Hepatocyte (in vitro differentiated cells): ENCODE measurements around the gene LCN9. TPM values are rescaled to one million over a fixed set of nuclear protein-coding genes. Genes with fewer than 3 reads are reported as not detected.

ENCODE experiments used
- DNase-seq: peaks from one replicate; pipeline ENCODE4 v3.0.0-alpha.2; 2016; ENCODE audit warnings: low spot score
- H2AFZ ChIP-seq: fragments of 200-600 bp; sonication (generic); 2 replicates; pipeline ENCODE4 v1.6.0; 2016; ENCODE audit warnings: antibody characterized with exemption, mild to moderate bottlenecking
- H3K27ac ChIP-seq: fragments of 200-600 bp; sonication (generic); 2 replicates; pipeline ENCODE4 v1.5.1; 2016; ENCODE audit warnings: mild to moderate bottlenecking
- H3K27me3 ChIP-seq: fragments of 200-600 bp; sonication (generic); 2 replicates; pipeline ENCODE4 v1.6.1; 2016
- H3K36me3 ChIP-seq: fragments of 200-600 bp; sonication (generic); replicated peaks from 2 replicates; pipeline ENCODE4 v1.5.1; 2016; ENCODE audit warnings: low read depth; ENCODE audit not compliant: insufficient read depth
- H3K4me1 ChIP-seq: fragments of 200-600 bp; sonication (generic); 2 replicates; pipeline ENCODE4 v1.5.1; 2016; ENCODE audit warnings: mild to moderate bottlenecking, moderate library complexity; ENCODE audit not compliant: insufficient read depth
- H3K4me2 ChIP-seq: fragments of 200-600 bp; sonication (generic); 2 replicates; pipeline ENCODE4 v1.6.0; 2016
- H3K4me3 ChIP-seq: fragments of 200-600 bp; sonication (generic); 2 replicates; pipeline ENCODE4 v1.5.1; 2016; ENCODE audit warnings: mild to moderate bottlenecking
- H3K79me2 ChIP-seq: fragments of 200-600 bp; sonication (generic); 2 replicates; pipeline ENCODE4 v1.6.0; 2017; ENCODE audit warnings: mild to moderate bottlenecking
- H3K9me2 ChIP-seq: fragments of 200-600 bp; sonication (generic); replicated peaks from 2 replicates; pipeline ENCODE4 v1.6.0; 2017; ENCODE audit warnings: mild to moderate bottlenecking; ENCODE audit not compliant: insufficient read depth
- H3K9me3 ChIP-seq: fragments of 200-600 bp; sonication (generic); 2 replicates; pipeline ENCODE4 v1.5.1; 2016; ENCODE audit warnings: low read depth, mild to moderate bottlenecking
- H4K20me1 ChIP-seq: fragments of 200-600 bp; sonication (generic); 2 replicates; pipeline ENCODE4 v1.6.0; 2016; ENCODE audit warnings: mild to moderate bottlenecking; ENCODE audit not compliant: insufficient read depth, poor library complexity, severe bottlenecking
- CTCF ChIP-seq: fragments of 200-600 bp; sonication (generic); IDR thresholded peaks from 2 replicates; pipeline ENCODE4 v1.5.1; 2016; ENCODE audit warnings: antibody characterized with exemption, mild to moderate bottlenecking; ENCODE audit not compliant: poor library complexity
- EZH2 ChIP-seq: fragments of 200-600 bp; sonication (generic); IDR thresholded peaks from 2 replicates; pipeline ENCODE4 v1.6.1; 2016; ENCODE audit warnings: antibody characterized with exemption, mild to moderate bottlenecking, borderline replicate concordance
- EZH2phosphoT487 ChIP-seq: fragments of 200-600 bp; sonication (generic); IDR thresholded peaks from one replicate; pipeline ENCODE4 v1.6.1; 2018; ENCODE audit warnings: antibody characterized with exemption, mild to moderate bottlenecking, low read depth, moderate library complexity; ENCODE audit not compliant: unreplicated experiment, severe bottlenecking
- WGBS: methylation state at CpG from one replicate; pipeline ENCODE4 v1.1.6; 2016; ENCODE audit warnings: low lambda C conversion rate; ENCODE audit errors: missing lambda C conversion rate; 5-methylcytosine and 5-hydroxymethylcytosine counted together
- polyA plus RNA-seq: library from polyadenylated mRNA; unstranded; fragments of >200 nt; fragmentation: Nextera tagmentation; extraction: Ambion mirVana; gene quantifications from 2 replicates; pipeline ENCODE4 v1.2.1, GENCODE V29; 2016
- total RNA-seq: library from RNA; depleted of rRNA; stranded (reverse); fragments of >200 nt; gene quantifications from 2 replicates; pipeline ENCODE4 v1.2.3, GENCODE V29; 2014

The LCN9 gene
- total and polyA plus RNA-seq, 2 experiments from 2014 or later = 2.6 to 13.4 TPM

- H2AFZ ChIP-seq = no peak overlapping the region
- H3K4me1 ChIP-seq = peaks cover 7% of the 10 kb centered on the region
- no peaks in the 10 kb centered on the region for H3K9me2 ChIP-seq
- DNase-seq = no peak
- no peaks in the 10 kb centered on the region for H4K20me1 ChIP-seq
- no peak overlapping the region for H3K4me2 ChIP-seq
- H3K79me2 ChIP-seq = no peaks in the 10 kb centered on the region
- no peak overlapping the region for H3K27ac ChIP-seq
- no peak for TF ChIP-seq EZH2
- no peak for TF ChIP-seq EZH2phosphoT487
- no peak for TF ChIP-seq CTCF
- H3K9me3 ChIP-seq = no peaks in the 10 kb centered on the region
- peaks cover 6% of the 10 kb centered on the region for H3K27me3 ChIP-seq
- no peaks in the 10 kb centered on the region for H3K36me3 ChIP-seq
- H3K4me3 ChIP-seq = no peak overlapping the region
- 77% methylated on average over 19 of the region's 19 CpGs for WGBS
These were observed 35.7 kb downstream of the LCN9 start for GRCh38 chr9:135698767-135699166.

GRCh38 chr9:135699440-135699839, 36.3 kb downstream of the LCN9 start, which contains the start of gene SOHLH1:
Gene SOHLH1, minus strand, starts transcription at chr9:135699481. Its CDS starts 14 bp downstream, at chr9:135699467.
- no peaks in the 10 kb centered on the region for H3K36me3 ChIP-seq
- no peaks in the 10 kb centered on the region for H3K79me2 ChIP-seq
- H3K27me3 ChIP-seq = peaks cover 7% of the 10 kb centered on the region
- no peaks in the 10 kb centered on the region for H3K9me3 ChIP-seq
- H3K4me1 ChIP-seq = peaks cover 7% of the 10 kb centered on the region
- no peak within 1 kb of the TSS for H2AFZ ChIP-seq
- no peak for TF ChIP-seq CTCF
- TF ChIP-seq EZH2 = no peak
- no peak for TF ChIP-seq EZH2phosphoT487
- no peak within 1 kb of the TSS for H3K4me3 ChIP-seq
- WGBS = 98% methylated on average over 8 of the region's 30 CpGs
- H4K20me1 ChIP-seq = no peaks in the 10 kb centered on the region
- DNase-seq = no peak
- no peak within 1 kb of the TSS for H3K27ac ChIP-seq
- H3K9me2 ChIP-seq = no peaks in the 10 kb centered on the region
- H3K4me2 ChIP-seq = no peak within 1 kb of the TSS

GRCh38 chr9:135700525-135700924, 37.4 kb downstream of the LCN9 start:
- no peak overlapping the region for H2AFZ ChIP-seq
- H3K9me2 ChIP-seq = no peaks in the 10 kb centered on the region
- no peak overlapping the region for H3K4me3 ChIP-seq
- WGBS = 79% methylated on average over 15 of the region's 15 CpGs
- no peaks in the 10 kb centered on the region for H4K20me1 ChIP-seq
- no peak for TF ChIP-seq CTCF
- TF ChIP-seq EZH2 = no peak
- TF ChIP-seq EZH2phosphoT487 = no peak
- peaks cover 7% of the 10 kb centered on the region for H3K27me3 ChIP-seq
- no peak overlapping the region for H3K4me2 ChIP-seq
- no peaks in the 10 kb centered on the region for H3K79me2 ChIP-seq
- H3K36me3 ChIP-seq = no peaks in the 10 kb centered on the region
- no peak overlapping the region for H3K27ac ChIP-seq
- no peaks in the 10 kb centered on the region for H3K9me3 ChIP-seq
- DNase-seq = no peak
- H3K4me1 ChIP-seq = peaks cover 7% of the 10 kb centered on the region
